SK-N-SH (cell line): Measurements from ENCODE around the gene SF3B5.

ENCODE experiments used
- EP300 ChIP-seq, 2 experiments: IDR thresholded peaks; 2 replicates each; pipeline versions ENCODE4 v1.4.0 to v1.6.1; 2012; ENCODE audit warnings: borderline replicate concordance in 1 of 2, low read depth in 1 of 2, low read length in 1 of 2
- EZH2phosphoT487 ChIP-seq: fragments of 200-600 bp; sonication (generic); IDR thresholded peaks from 2 replicates; pipeline ENCODE4 v1.6.1; 2017; ENCODE audit warnings: low read depth, mixed run types, mild to moderate bottlenecking, antibody characterized with exemption, moderate library complexity, borderline replicate concordance
- MXI1 ChIP-seq: IDR thresholded peaks from 2 replicates; pipeline ENCODE4 v1.6.1; 2012; ENCODE audit warnings: mild to moderate bottlenecking, low read depth, low read length, improper control_type of control experiment
- RCOR1 ChIP-seq: fragments of 150-350 bp; IDR thresholded peaks from 2 replicates; pipeline ENCODE4 v1.6.1; 2017; ENCODE audit warnings: antibody characterized with exemption, low read length
- TAF1 ChIP-seq: IDR thresholded peaks from 2 replicates; pipeline ENCODE4 v1.6.1; 2012; ENCODE audit warnings: low read depth, mild to moderate bottlenecking, low read length, moderate library complexity, borderline replicate concordance
- TCF12 ChIP-seq: IDR thresholded peaks from 2 replicates; pipeline ENCODE4 v1.4.0; 2012
- YY1 ChIP-seq: IDR thresholded peaks from 2 replicates; pipeline ENCODE4 v1.4.0; 2012; ENCODE audit warnings: low read depth, mild to moderate bottlenecking
- TF ChIP-seq, protein P1 (sequence below): fragments of 200-600 bp; sonication (generic); IDR thresholded peaks from 2 replicates; pipeline ENCODE4 v1.6.1; 2017; ENCODE audit warnings: antibody characterized with exemption, mild to moderate bottlenecking, moderate library complexity

DNA sequence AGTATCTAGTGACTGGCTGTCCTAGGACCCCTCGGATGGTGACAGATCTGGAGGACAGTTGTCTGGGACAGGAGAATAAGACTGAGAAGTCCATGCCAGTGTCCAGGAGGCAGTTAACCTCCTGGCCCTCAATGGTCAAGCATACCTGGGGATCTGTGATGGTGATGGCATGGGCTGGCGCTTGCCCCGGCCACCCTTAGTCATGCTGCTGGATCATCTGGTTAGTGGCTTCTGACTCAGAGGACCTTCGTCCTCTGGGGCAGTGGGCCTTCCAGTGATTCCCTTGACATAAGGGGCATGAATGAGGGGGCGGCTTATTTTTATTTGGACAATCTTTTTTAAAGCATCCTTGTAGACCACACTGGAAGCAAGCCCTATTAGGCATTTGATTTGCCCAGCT lies 24.0 kb upstream of the SF3B5 start:
- TF ChIP-seq, protein P1, sequence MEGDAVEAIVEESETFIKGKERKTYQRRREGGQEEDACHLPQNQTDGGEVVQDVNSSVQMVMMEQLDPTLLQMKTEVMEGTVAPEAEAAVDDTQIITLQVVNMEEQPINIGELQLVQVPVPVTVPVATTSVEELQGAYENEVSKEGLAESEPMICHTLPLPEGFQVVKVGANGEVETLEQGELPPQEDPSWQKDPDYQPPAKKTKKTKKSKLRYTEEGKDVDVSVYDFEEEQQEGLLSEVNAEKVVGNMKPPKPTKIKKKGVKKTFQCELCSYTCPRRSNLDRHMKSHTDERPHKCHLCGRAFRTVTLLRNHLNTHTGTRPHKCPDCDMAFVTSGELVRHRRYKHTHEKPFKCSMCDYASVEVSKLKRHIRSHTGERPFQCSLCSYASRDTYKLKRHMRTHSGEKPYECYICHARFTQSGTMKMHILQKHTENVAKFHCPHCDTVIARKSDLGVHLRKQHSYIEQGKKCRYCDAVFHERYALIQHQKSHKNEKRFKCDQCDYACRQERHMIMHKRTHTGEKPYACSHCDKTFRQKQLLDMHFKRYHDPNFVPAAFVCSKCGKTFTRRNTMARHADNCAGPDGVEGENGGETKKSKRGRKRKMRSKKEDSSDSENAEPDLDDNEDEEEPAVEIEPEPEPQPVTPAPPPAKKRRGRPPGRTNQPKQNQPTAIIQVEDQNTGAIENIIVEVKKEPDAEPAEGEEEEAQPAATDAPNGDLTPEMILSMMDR = no peak
- no peak for TF ChIP-seq EP300 (IDR thresholded peaks at IDR 0.05; ENCODE audit: borderline replicate concordance in 1 of 2, low read depth in 1 of 2, low read length in 1 of 2)
- TF ChIP-seq TAF1 = no peak
- no peak for TF ChIP-seq MXI1
- no peak for TF ChIP-seq EZH2phosphoT487
- no peak for TF ChIP-seq TCF12
- TF ChIP-seq RCOR1 = no peak
- TF ChIP-seq YY1 = no peak
